GM23338 (cell line): ENCODE measurements around the gene GALC. TPM values are rescaled to one million over a fixed set of nuclear protein-coding genes. Genes with fewer than 3 reads are reported as not detected.
A peak's percentile ranks its signal among the peaks of the same experiment; 100 is the strongest.

Experiments
- ATAC-seq: fragments of 200-7000 bp; cut with Tn5 transposase; 3 replicates; pipeline ENCODE4 v1.9.1; 2020
- DNase-seq: peaks from one replicate; pipeline ENCODE4 v3.0.0-alpha.2; 2015; ENCODE audit warnings: low spot score
- H2AFZ ChIP-seq: fragments of 200-600 bp; sonication (generic); 2 replicates; pipeline ENCODE4 v1.8.0; 2016; ENCODE audit warnings: antibody characterized with exemption, mild to moderate bottlenecking, moderate library complexity
- H3F3A ChIP-seq: fragments of 200-600 bp; sonication (generic); replicated peaks from 2 replicates; pipeline ENCODE4 v1.8.0; 2017; ENCODE audit warnings: antibody characterized with exemption, mixed run types, low read depth
- H3K27ac ChIP-seq: fragments of 200-600 bp; sonication (generic); 2 replicates; pipeline ENCODE4 v1.6.1; 2016; ENCODE audit warnings: low read depth
- H3K27me3 ChIP-seq: fragments of 200-600 bp; sonication (generic); 2 replicates; pipeline ENCODE4 v1.8.0; 2016; ENCODE audit warnings: mild to moderate bottlenecking, mixed run types, moderate library complexity; ENCODE audit not compliant: insufficient read depth
- H3K36me3 ChIP-seq: fragments of 200-600 bp; sonication (generic); 2 replicates; pipeline ENCODE4 v1.8.0; 2016; ENCODE audit warnings: mild to moderate bottlenecking; ENCODE audit not compliant: insufficient read depth
- H3K4me1 ChIP-seq: fragments of 200-600 bp; sonication (generic); 2 replicates; pipeline ENCODE4 v1.8.0; 2016; ENCODE audit warnings: mild to moderate bottlenecking, moderate library complexity; ENCODE audit not compliant: insufficient read depth
- H3K4me2 ChIP-seq: fragments of 200-600 bp; sonication (generic); 2 replicates; pipeline ENCODE4 v1.7.1; 2017; ENCODE audit warnings: mixed run types
- H3K4me3 ChIP-seq: fragments of 200-600 bp; sonication (generic); 2 replicates; pipeline ENCODE4 v1.6.1; 2016; ENCODE audit warnings: mixed run types
- H3K79me2 ChIP-seq: fragments of 200-600 bp; sonication (generic); replicated peaks from 2 replicates; pipeline ENCODE4 v1.8.0; 2017; ENCODE audit warnings: mild to moderate bottlenecking; ENCODE audit not compliant: insufficient read depth
- H3K9me2 ChIP-seq: fragments of 200-600 bp; sonication (generic); 2 replicates; pipeline ENCODE4 v1.8.0; 2017; ENCODE audit not compliant: insufficient read depth
- H4K20me1 ChIP-seq: fragments of 200-600 bp; sonication (generic); replicated peaks from 2 replicates; pipeline ENCODE4 v1.8.0; 2017; ENCODE audit warnings: mild to moderate bottlenecking; ENCODE audit not compliant: insufficient read depth
- H3K27ac Mint-ChIP-seq: 2 replicates; pipeline ENCODE4 v1.8.0; 2020; ENCODE audit warnings: inconsistent platforms, mild to moderate bottlenecking, moderate library complexity, mixed read lengths
- H3K27me3 Mint-ChIP-seq: 3 replicates; pipeline ENCODE4 v1.8.0; 2022; ENCODE audit warnings: low read depth, mild to moderate bottlenecking, moderate library complexity, mixed read lengths, inconsistent platforms; ENCODE audit not compliant: insufficient read depth, poor library complexity
- H3K36me3 Mint-ChIP-seq: 3 replicates; pipeline ENCODE4 v1.8.0; 2021; ENCODE audit warnings: low read depth, mild to moderate bottlenecking, inconsistent platforms, moderate library complexity, mixed read lengths
- H3K4me1 Mint-ChIP-seq: 3 replicates; pipeline ENCODE4 v1.8.0; 2020; ENCODE audit warnings: mild to moderate bottlenecking, inconsistent platforms, mixed read lengths
- H3K4me3 Mint-ChIP-seq: 3 replicates; pipeline ENCODE4 v1.8.0; 2021; ENCODE audit warnings: moderate library complexity, mild to moderate bottlenecking, inconsistent platforms, mixed read lengths
- H3K9me3 Mint-ChIP-seq: 3 replicates; pipeline ENCODE4 v1.8.0; 2020; ENCODE audit warnings: moderate library complexity, mild to moderate bottlenecking, inconsistent platforms, mixed read lengths
- CREB1 ChIP-seq: fragments of 250-450 bp; sonication (Bioruptor Pico); IDR thresholded peaks from 2 replicates; pipeline ENCODE4 v1.5.0; 2020; ENCODE audit warnings: low read depth, mild to moderate bottlenecking, moderate library complexity
- CTCF ChIP-seq, 2 experiments: fragments of 200-600 bp in 1 of 2; sonication (generic) in 1 of 2; conservative IDR thresholded peaks; 2 replicates each; pipeline versions ENCODE4 v1.5.1 to v1.6.1; 2016 to 2017; ENCODE audit warnings: antibody characterized with exemption in 2 of 2, low read depth in 2 of 2, mild to moderate bottlenecking in 2 of 2, moderate library complexity in 1 of 2
- EZH2 ChIP-seq: fragments of 200-600 bp; sonication (generic); IDR thresholded peaks from one replicate; pipeline ENCODE4 v1.8.0; 2017; ENCODE audit warnings: antibody characterized with exemption, mild to moderate bottlenecking, low read depth; ENCODE audit not compliant: unreplicated experiment
- EZH2phosphoT487 ChIP-seq: fragments of 200-600 bp; sonication (generic); IDR thresholded peaks from one replicate; pipeline ENCODE4 v1.8.1; 2018; ENCODE audit warnings: antibody characterized with exemption; ENCODE audit not compliant: unreplicated experiment
- JUNB ChIP-seq: IDR thresholded peaks from one replicate; pipeline ENCODE4 v1.6.1; 2016; ENCODE audit warnings: antibody characterized with exemption; ENCODE audit not compliant: unreplicated experiment
- NANOG ChIP-seq: IDR thresholded peaks from 2 replicates; pipeline ENCODE4 v1.6.1; 2016; ENCODE audit warnings: antibody characterized with exemption, borderline replicate concordance
- POLR2AphosphoS5 ChIP-seq: IDR thresholded peaks from 2 replicates; pipeline ENCODE4 v1.6.1; 2016; ENCODE audit warnings: antibody characterized with exemption, low read depth
- STAT1 ChIP-seq: IDR thresholded peaks from one replicate; pipeline ENCODE4 v1.6.1; 2016; ENCODE audit warnings: antibody characterized with exemption; ENCODE audit not compliant: unreplicated experiment
- ZNF114 ChIP-seq: fragments of 250-450 bp; sonication (Bioruptor Pico); IDR thresholded peaks from 2 replicates; pipeline ENCODE4 v1.5.0; 2020; ENCODE audit warnings: mild to moderate bottlenecking, moderate library complexity
- ZNF331 ChIP-seq: fragments of 250-450 bp; sonication (Bioruptor Pico); IDR thresholded peaks from 2 replicates; pipeline ENCODE4 v1.5.0; 2020; ENCODE audit warnings: low read depth, mild to moderate bottlenecking, moderate library complexity
- polyA plus RNA-seq: library from polyadenylated mRNA; unstranded; fragments of >200 nt; fragmentation: Nextera tagmentation; extraction: Ambion mirVana; gene quantifications from 2 replicates; pipeline ENCODE4 v1.2.1, GENCODE V29; 2016
- total RNA-seq: library from RNA; depleted of rRNA; stranded (reverse); fragments of >200 nt; shearing (Covaris generic); gene quantifications from 2 replicates; pipeline ENCODE4 v1.2.3, GENCODE V29; 2014
- TF ChIP-seq, protein P1 (sequence below): fragments of 250-450 bp; sonication (Bioruptor Pico); IDR thresholded peaks from 2 replicates; pipeline ENCODE4 v1.5.0; 2020; ENCODE audit warnings: mild to moderate bottlenecking, moderate library complexity
- TF ChIP-seq, protein P2 (sequence below): IDR thresholded peaks from 2 replicates; pipeline ENCODE4 v1.6.1; 2016; ENCODE audit warnings: antibody characterized with exemption

Gene GALC
- total and polyA plus RNA-seq, 2 experiments from 2014 or later: 3.4 to 12.9 TPM

DNA sequence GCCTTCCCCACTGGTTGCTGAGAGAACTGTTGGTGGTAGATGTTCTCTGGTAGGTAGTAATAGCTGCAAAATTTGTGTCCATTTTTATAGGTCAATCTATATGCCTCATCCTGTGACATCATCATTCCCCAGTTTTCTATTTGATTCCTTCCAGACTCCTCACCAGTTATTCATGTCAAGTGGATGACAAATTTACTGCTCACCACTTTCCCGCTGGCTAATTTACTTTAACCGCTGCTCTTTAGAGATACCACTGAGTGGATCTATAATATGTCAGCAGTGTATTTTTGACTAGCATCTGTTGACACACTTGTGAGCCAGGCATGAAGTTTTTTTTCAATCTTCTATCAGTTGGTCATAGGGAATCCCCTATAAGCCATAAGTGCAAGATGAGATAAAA, 36.5 kb upstream of the GALC start (continued):
- TF ChIP-seq, protein P1, sequence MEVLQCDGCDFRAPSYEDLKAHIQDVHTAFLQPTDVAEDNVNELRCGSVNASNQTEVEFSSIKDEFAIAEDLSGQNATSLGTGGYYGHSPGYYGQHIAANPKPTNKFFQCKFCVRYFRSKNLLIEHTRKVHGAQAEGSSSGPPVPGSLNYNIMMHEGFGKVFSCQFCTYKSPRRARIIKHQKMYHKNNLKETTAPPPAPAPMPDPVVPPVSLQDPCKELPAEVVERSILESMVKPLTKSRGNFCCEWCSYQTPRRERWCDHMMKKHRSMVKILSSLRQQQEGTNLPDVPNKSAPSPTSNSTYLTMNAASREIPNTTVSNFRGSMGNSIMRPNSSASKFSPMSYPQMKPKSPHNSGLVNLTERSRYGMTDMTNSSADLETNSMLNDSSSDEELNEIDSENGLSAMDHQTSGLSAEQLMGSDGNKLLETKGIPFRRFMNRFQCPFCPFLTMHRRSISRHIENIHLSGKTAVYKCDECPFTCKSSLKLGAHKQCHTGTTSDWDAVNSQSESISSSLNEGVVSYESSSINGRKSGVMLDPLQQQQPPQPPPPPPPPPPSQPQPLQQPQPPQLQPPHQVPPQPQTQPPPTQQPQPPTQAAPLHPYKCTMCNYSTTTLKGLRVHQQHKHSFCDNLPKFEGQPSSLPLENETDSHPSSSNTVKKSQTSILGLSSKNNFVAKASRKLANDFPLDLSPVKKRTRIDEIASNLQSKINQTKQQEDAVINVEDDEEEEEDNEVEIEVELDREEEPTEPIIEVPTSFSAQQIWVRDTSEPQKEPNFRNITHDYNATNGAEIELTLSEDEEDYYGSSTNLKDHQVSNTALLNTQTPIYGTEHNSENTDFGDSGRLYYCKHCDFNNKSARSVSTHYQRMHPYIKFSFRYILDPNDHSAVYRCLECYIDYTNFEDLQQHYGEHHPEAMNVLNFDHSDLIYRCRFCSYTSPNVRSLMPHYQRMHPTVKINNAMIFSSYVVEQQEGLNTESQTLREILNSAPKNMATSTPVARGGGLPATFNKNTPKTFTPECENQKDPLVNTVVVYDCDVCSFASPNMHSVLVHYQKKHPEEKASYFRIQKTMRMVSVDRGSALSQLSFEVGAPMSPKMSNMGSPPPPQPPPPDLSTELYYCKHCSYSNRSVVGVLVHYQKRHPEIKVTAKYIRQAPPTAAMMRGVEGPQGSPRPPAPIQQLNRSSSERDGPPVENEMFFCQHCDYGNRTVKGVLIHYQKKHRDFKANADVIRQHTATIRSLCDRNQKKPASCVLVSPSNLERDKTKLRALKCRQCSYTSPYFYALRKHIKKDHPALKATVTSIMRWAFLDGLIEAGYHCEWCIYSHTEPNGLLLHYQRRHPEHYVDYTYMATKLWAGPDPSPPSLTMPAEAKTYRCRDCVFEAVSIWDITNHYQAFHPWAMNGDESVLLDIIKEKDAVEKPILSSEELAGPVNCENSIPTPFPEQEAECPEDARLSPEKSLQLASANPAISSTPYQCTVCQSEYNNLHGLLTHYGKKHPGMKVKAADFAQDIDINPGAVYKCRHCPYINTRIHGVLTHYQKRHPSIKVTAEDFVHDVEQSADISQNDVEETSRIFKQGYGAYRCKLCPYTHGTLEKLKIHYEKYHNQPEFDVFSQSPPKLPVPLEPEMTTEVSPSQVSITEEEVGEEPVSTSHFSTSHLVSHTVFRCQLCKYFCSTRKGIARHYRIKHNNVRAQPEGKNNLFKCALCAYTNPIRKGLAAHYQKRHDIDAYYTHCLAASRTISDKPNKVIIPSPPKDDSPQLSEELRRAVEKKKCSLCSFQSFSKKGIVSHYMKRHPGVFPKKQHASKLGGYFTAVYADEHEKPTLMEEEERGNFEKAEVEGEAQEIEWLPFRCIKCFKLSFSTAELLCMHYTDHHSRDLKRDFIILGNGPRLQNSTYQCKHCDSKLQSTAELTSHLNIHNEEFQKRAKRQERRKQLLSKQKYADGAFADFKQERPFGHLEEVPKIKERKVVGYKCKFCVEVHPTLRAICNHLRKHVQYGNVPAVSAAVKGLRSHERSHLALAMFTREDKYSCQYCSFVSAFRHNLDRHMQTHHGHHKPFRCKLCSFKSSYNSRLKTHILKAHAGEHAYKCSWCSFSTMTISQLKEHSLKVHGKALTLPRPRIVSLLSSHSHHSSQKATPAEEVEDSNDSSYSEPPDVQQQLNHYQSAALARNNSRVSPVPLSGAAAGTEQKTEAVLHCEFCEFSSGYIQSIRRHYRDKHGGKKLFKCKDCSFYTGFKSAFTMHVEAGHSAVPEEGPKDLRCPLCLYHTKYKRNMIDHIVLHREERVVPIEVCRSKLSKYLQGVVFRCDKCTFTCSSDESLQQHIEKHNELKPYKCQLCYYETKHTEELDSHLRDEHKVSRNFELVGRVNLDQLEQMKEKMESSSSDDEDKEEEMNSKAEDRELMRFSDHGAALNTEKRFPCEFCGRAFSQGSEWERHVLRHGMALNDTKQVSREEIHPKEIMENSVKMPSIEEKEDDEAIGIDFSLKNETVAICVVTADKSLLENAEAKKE (CRISPR knock-in tag): no peak
- TF ChIP-seq STAT1 (no peak), ZNF331 (no peak), NANOG (no peak)
- TF ChIP-seq, protein P2, sequence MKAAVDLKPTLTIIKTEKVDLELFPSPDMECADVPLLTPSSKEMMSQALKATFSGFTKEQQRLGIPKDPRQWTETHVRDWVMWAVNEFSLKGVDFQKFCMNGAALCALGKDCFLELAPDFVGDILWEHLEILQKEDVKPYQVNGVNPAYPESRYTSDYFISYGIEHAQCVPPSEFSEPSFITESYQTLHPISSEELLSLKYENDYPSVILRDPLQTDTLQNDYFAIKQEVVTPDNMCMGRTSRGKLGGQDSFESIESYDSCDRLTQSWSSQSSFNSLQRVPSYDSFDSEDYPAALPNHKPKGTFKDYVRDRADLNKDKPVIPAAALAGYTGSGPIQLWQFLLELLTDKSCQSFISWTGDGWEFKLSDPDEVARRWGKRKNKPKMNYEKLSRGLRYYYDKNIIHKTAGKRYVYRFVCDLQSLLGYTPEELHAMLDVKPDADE: no peak

GRCh38 chr14:88026890-88027289, 33.9 kb upstream of the GALC start:
- Histone ChIP-seq H2AFZ (peak overlapping the region; percentile 63; the same call in 1 of the 2 replicates), H3K4me1 (peaks cover 12% of the 10 kb centered on the region), H4K20me1 (no peaks in the 10 kb centered on the region), H3K79me2 (no peaks in the 10 kb centered on the region), H3F3A (no peaks in the 10 kb centered on the region), H3K9me2 (peaks cover 4% of the 10 kb centered on the region; the same call in 1 of the 2 replicates), H3K36me3 (no peaks in the 10 kb centered on the region), H3K27ac (no peak overlapping the region), H3K27me3 (no peaks in the 10 kb centered on the region), H3K4me3 (no peak overlapping the region), H3K4me2 (no peak overlapping the region)
- Mint-ChIP-seq H3K9me3 (no peaks in the 10 kb centered on the region), H3K4me1 (peaks cover 19% of the 10 kb centered on the region), H3K36me3 (no peaks in the 10 kb centered on the region), H3K27me3 (peaks cover 2% of the 10 kb centered on the region), H3K4me3 (no peak overlapping the region), H3K27ac (no peak overlapping the region)
- DNase-seq: no peak
- no peak for ATAC-seq
- TF ChIP-seq EZH2phosphoT487 (no peak), STAT1 (no peak), ZNF114 (CRISPR knock-in tag) (no peak), CTCF (conservative IDR thresholded peaks at IDR 0.05; ENCODE audit: low read depth in 2 of 2) (no peak), POLR2AphosphoS5 (no peak), NANOG (no peak), CREB1 (CRISPR knock-in tag) (no peak), ZNF331 (no peak), JUNB (no peak), EZH2 (no peak)
- TF ChIP-seq, protein P2: no peak
